HepG2 (cell line): ENCODE measurements around the gene TBC1D24. TPM values are rescaled to one million over a fixed set of nuclear protein-coding genes. Genes with fewer than 3 reads are reported as not detected.

Experiments
- HDAC2 ChIP-seq: sonication (generic); formaldehyde crosslinking; IDR thresholded peaks from 2 replicates; pipeline ENCODE4 v1.4.0; 2020; ENCODE audit warnings: missing genetic modification reagents
- HNRNPH1 ChIP-seq: fragments of 200-400 bp; formaldehyde crosslinking; optimal IDR thresholded peaks from 2 replicates; pipeline ENCODE3; 2017; ENCODE audit warnings: mild to moderate bottlenecking, low read depth, low read length
- ISL2 ChIP-seq: sonication (generic); formaldehyde crosslinking; IDR thresholded peaks from 2 replicates; pipeline ENCODE4 v1.5.0; 2020; ENCODE audit warnings: missing genetic modification reagents
- KAT2B ChIP-seq: fragments of 150-350 bp; IDR thresholded peaks from 2 replicates; pipeline ENCODE4 v1.6.1; 2014; ENCODE audit warnings: low read depth, low read length, borderline replicate concordance
- KLF15 ChIP-seq: sonication (generic); formaldehyde crosslinking; IDR thresholded peaks from 2 replicates; pipeline ENCODE4 v1.8.1; 2023; ENCODE audit warnings: borderline replicate concordance, mild to moderate bottlenecking, inconsistent platforms, missing genetic modification reagents, mixed read lengths
- MEF2D ChIP-seq: sonication (generic); formaldehyde crosslinking; IDR thresholded peaks from 2 replicates; pipeline ENCODE4 v1.5.1; 2020; ENCODE audit warnings: mild to moderate bottlenecking, missing genetic modification reagents
- MIER3 ChIP-seq: IDR thresholded peaks from 2 replicates; pipeline ENCODE4 v1.6.1; 2016; ENCODE audit warnings: missing compliant biosample characterization, borderline replicate concordance
- POLR2A ChIP-seq, 2 experiments: IDR thresholded peaks; 2 replicates each; pipeline ENCODE4 v1.6.1; 2011; ENCODE audit warnings: low read depth in 2 of 2, low read length in 2 of 2, mild to moderate bottlenecking in 1 of 2, moderate library complexity in 1 of 2; ENCODE audit not compliant: insufficient read depth in 1 of 2
- RBFOX2 ChIP-seq: fragments of 200-400 bp; formaldehyde crosslinking; IDR thresholded peaks from 2 replicates; pipeline ENCODE4 v1.6.1; 2017; ENCODE audit warnings: low read depth, mild to moderate bottlenecking, low read length
- RFXAP ChIP-seq: sonication (generic); formaldehyde crosslinking; IDR thresholded peaks from 2 replicates; pipeline ENCODE4 v1.4.0; 2020; ENCODE audit warnings: missing genetic modification reagents, borderline replicate concordance
- SAFB2 ChIP-seq: sonication (generic); formaldehyde crosslinking; IDR thresholded peaks from 2 replicates; pipeline ENCODE4 v1.5.1; 2020; ENCODE audit warnings: missing genetic modification reagents, low read depth, mild to moderate bottlenecking, borderline replicate concordance
- STAT5B ChIP-seq: sonication (generic); formaldehyde crosslinking; IDR thresholded peaks from 2 replicates; pipeline ENCODE4 v1.4.0; 2020; ENCODE audit warnings: missing genetic modification reagents
- TCF12 ChIP-seq, 2 experiments: fragments of 450-650 bp in 1 of 2; sonication (generic) in 1 of 2; formaldehyde crosslinking in 1 of 2; IDR thresholded peaks; 2 replicates each; pipeline versions ENCODE4 v1.6.1 to v1.8.0; 2017 to 2022; ENCODE audit warnings: antibody characterized with exemption in 1 of 2, mild to moderate bottlenecking in 1 of 2, missing genetic modification reagents in 1 of 2, moderate library complexity in 1 of 2
- ZBTB42 ChIP-seq: sonication (generic); formaldehyde crosslinking; IDR thresholded peaks from 2 replicates; pipeline ENCODE4 v1.5.0; 2020; ENCODE audit warnings: mild to moderate bottlenecking, missing genetic modification reagents
- ZNF121 ChIP-seq: sonication (generic); formaldehyde crosslinking; IDR thresholded peaks from 2 replicates; pipeline ENCODE4 v1.5.0; 2020; ENCODE audit warnings: mild to moderate bottlenecking, missing genetic modification reagents
- ZNF225 ChIP-seq: sonication (generic); formaldehyde crosslinking; IDR thresholded peaks from 2 replicates; pipeline ENCODE4 v1.4.0; 2020; ENCODE audit warnings: mild to moderate bottlenecking, missing genetic modification reagents
- ZNF230 ChIP-seq: sonication (generic); formaldehyde crosslinking; IDR thresholded peaks from 2 replicates; pipeline ENCODE4 v1.4.0; 2020; ENCODE audit warnings: mild to moderate bottlenecking, missing genetic modification reagents
- ZNF253 ChIP-seq: sonication (generic); formaldehyde crosslinking; IDR thresholded peaks from 2 replicates; pipeline ENCODE4 v1.8.0; 2022; ENCODE audit warnings: mild to moderate bottlenecking, missing genetic modification reagents, borderline replicate concordance
- ZNF343 ChIP-seq: sonication (generic); formaldehyde crosslinking; IDR thresholded peaks from 2 replicates; pipeline ENCODE4 v1.4.0; 2020; ENCODE audit warnings: mild to moderate bottlenecking, missing genetic modification reagents
- ZNF484 ChIP-seq: sonication (generic); formaldehyde crosslinking; IDR thresholded peaks from 2 replicates; pipeline ENCODE4 v1.5.1; 2020; ENCODE audit warnings: mild to moderate bottlenecking, low read depth, missing genetic modification reagents, borderline replicate concordance
- ZNF747 ChIP-seq: sonication (generic); formaldehyde crosslinking; IDR thresholded peaks from 2 replicates; pipeline ENCODE4 v1.8.1; 2023; ENCODE audit warnings: missing genetic modification reagents, mild to moderate bottlenecking, borderline replicate concordance
- ZSCAN25 ChIP-seq: sonication (generic); formaldehyde crosslinking; IDR thresholded peaks from 2 replicates; pipeline ENCODE4 v1.8.0; 2022; ENCODE audit warnings: mild to moderate bottlenecking, missing genetic modification reagents
- polyA plus RNA-seq, 8 experiments: library from polyadenylated mRNA; depleted of rRNA in 3 of 8; stranded (reverse) in 7 of 8; unstranded in 1 of 8; fragments of >200 nt; fragmentation: Illumina TruSeq in 4 of 8; extraction: Trizol in 4 of 8; gene quantifications; 2 replicates each; pipeline versions ENCODE4 v1.2.1 to v1.2.3, GENCODE V29; 2011 to 2016; ENCODE audit warnings: low read depth in 4 of 8, missing spikeins in 1 of 8, mixed read lengths in 1 of 8; ENCODE audit not compliant: insufficient read depth in 1 of 8
- total RNA-seq, 5 experiments: library from RNA; depleted of rRNA; stranded (reverse); fragments of >200 nt; fragmentation: Illumina TruSeq; extraction: Trizol; gene quantifications; 2 replicates each; pipeline ENCODE4 v1.2.3, GENCODE V29; 2016; ENCODE audit warnings: low read depth in 1 of 5
- TF ChIP-seq, protein P1 (sequence below): sonication (generic); formaldehyde crosslinking; IDR thresholded peaks from 2 replicates; pipeline ENCODE4 v1.4.0; 2020; ENCODE audit warnings: missing genetic modification reagents
- TF ChIP-seq, protein P2 (sequence below): sonication (generic); formaldehyde crosslinking; IDR thresholded peaks from 2 replicates; pipeline ENCODE4 v1.4.0; 2020; ENCODE audit warnings: mild to moderate bottlenecking, low read depth, missing genetic modification reagents
- TF ChIP-seq, protein P3 (sequence below): sonication (generic); formaldehyde crosslinking; IDR thresholded peaks from 2 replicates; pipeline ENCODE4 v1.5.1; 2020; ENCODE audit warnings: mild to moderate bottlenecking, missing genetic modification reagents, borderline replicate concordance
- TF ChIP-seq, protein P4 (sequence below): sonication (generic); formaldehyde crosslinking; IDR thresholded peaks from 2 replicates; pipeline ENCODE4 v1.8.1; 2023; ENCODE audit warnings: mild to moderate bottlenecking, moderate library complexity, missing genetic modification reagents

TBC1D24 gene
- total and polyA plus RNA-seq, 2 of the 13 experiments (the other 11 are each of a cell fraction or from before 2014, with no cell fraction given), result 7.7 to 13.7 TPM

DNA sequence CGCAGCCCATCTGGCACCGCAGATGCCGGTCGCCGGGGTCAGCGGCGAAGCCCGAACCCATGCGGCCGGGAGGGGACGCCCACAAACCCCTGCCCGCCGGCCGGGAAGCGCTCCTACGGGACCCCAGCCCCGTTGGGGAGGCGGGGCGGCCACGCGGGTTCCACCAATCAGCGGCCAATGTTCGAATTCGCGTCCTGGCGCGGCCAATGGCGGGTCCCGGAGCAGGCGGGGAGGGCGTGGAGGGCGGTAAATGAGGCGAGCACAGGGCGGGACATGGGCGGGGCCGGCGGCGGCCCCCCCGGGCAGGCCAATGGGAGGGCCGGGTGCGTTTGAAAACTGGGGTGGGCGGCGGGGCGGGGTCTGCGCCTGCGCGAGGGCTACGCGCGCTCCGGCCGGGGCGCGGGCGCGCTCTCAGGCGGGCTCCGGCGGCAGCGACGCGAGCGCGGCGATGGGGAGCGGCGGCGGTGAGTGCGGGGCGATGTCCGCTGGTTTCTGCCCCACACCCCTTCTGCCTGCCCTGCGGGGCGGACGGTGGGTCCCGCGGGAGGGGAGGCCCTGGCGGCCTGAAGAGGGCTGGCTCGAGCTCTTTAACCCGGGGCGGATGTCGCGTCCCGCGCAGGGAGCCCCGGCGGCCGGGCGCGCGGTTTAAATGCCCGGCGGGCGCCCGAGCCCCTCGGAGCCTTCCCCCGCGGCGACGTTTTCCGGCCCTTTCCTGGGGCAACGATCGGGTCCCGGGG lies 45.7 kb upstream of the TBC1D24 start, which contains the start of gene CCNF (continued):
- TF ChIP-seq ISL2 (0 out of 2 replicates have a peak, but pooled peaks have one; percentile 16), HDAC2 (CRISPR knock-in tag) (0 out of 2 replicates have a peak, but pooled peaks have one; percentile 1), ZNF343 (CRISPR knock-in tag) (no peak), KAT2B (no peak), RFXAP (CRISPR knock-in tag) (peak; percentile 72; the same call in 1 of the 2 replicates), MEF2D (no peak), POLR2A (IDR thresholded peaks at IDR 0.05; ENCODE audit: insufficient read depth in 1 of 2, low read depth in 2 of 2, low read length in 2 of 2) (peak in 1 of 2 experiments; percentile 71; a peak in 2 of 4 replicates), ZNF484 (no peak), KLF15 (0 out of 2 replicates have a peak, but pooled peaks have one; percentile 47), SAFB2 (CRISPR knock-in tag) (0 out of 2 replicates have a peak, but pooled peaks have one; percentile 36), ZNF121 (CRISPR knock-in tag) (no peak), ZBTB42 (CRISPR knock-in tag) (no peak), STAT5B (no peak), HNRNPH1 (no peak), ZNF230 (CRISPR knock-in tag) (peak; percentile 71; the same call in 1 of the 2 replicates), ZNF225 (no peak), MIER3 (no peak), ZNF253 (CRISPR knock-in tag) (0 out of 2 replicates have a peak, but pooled peaks have one; percentile 41), ZSCAN25 (no peak), TCF12 (IDR thresholded peaks at IDR 0.05) (no peak), TCF12 (CRISPR knock-in tag; IDR thresholded peaks at IDR 0.05) (0 out of 2 replicates have a peak, but pooled peaks have one; percentile 53), ZNF747 (no peak), RBFOX2 (peak; percentile 75)
- TF ChIP-seq, protein P1, sequence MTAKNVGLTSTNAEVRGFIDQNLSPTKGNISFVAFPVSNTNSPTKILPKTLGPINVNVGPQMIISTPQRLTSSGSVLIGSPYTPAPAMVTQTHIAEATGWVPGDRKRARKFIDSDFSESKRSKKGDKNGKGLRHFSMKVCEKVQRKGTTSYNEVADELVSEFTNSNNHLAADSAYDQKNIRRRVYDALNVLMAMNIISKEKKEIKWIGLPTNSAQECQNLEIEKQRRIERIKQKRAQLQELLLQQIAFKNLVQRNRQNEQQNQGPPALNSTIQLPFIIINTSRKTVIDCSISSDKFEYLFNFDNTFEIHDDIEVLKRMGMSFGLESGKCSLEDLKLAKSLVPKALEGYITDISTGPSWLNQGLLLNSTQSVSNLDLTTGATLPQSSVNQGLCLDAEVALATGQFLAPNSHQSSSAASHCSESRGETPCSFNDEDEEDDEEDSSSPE (CRISPR knock-in tag), result peak; percentile 71
- TF ChIP-seq, protein P2, sequence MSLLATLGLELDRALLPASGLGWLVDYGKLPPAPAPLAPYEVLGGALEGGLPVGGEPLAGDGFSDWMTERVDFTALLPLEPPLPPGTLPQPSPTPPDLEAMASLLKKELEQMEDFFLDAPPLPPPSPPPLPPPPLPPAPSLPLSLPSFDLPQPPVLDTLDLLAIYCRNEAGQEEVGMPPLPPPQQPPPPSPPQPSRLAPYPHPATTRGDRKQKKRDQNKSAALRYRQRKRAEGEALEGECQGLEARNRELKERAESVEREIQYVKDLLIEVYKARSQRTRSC, result peak; percentile 70; the same call in 1 of the 2 replicates
- TF ChIP-seq, protein P3, sequence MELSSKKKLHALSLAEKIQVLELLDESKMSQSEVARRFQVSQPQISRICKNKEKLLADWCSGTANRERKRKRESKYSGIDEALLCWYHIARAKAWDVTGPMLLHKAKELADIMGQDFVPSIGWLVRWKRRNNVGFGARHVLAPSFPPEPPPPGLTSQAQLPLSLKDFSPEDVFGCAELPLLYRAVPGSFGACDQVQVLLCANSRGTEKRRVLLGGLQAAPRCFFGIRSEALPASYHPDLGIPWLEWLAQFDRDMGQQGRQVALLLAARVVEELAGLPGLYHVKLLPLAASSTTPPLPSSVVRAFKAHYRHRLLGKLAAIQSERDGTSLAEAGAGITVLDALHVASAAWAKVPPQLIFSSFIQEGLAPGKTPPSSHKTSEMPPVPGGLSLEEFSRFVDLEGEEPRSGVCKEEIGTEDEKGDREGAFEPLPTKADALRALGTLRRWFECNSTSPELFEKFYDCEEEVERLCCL (CRISPR knock-in tag), result no peak
- TF ChIP-seq, protein P4, sequence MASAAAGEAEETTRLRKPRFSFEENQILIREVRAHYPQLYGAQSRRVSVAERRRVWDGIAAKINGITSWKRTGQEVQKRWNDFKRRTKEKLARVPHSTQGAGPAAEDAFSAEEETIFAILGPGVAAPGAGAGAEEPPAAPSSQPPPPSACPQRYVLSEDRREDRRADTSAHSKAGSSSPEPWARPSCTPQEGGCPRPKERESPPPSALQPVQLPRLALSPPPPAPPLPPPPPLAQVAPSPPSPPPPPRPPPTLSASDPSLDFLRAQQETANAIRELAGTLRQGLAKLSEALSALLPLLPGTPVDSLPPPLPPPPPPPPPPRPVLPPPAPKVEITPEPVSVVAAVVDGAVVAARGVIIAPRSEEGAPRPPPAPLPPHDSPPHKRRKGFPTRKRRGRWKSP (CRISPR knock-in tag), result peak; percentile 59; the same call in 1 of the 2 replicates
